Measurements from ENCODE around the gene UBL4B.

Gene UBL4B

GRCh38 chr1:110151175-110151669, 39.0 kb downstream of the UBL4B start:
- Histone ChIP-seq H3K27me3 (replicated peaks; ENCODE audit: control insufficient read depth, insufficient read depth, low read length, poor library complexity, severe bottlenecking) (peaks cover 26% of the 10 kb centered on the region), H3K9me3 (ENCODE audit: control insufficient read depth, low read length) (no peaks in the 10 kb centered on the region)
- DNase-seq, result no peak

GRCh38 chr1:110152133-110152785, 40.0 kb downstream of the UBL4B start:
- no peak for DNase-seq
- no peaks in the 10 kb centered on the region for H3K9me3 ChIP-seq (ENCODE audit: control insufficient read depth, low read length)
- peaks cover 20% of the 10 kb centered on the region for H3K27me3 ChIP-seq (replicated peaks; ENCODE audit: control insufficient read depth, insufficient read depth, low read length, poor library complexity, severe bottlenecking)
- no peaks in the 10 kb centered on the region for H3K36me3 ChIP-seq (ENCODE audit: control insufficient read depth, insufficient read depth, low read length)
- peaks cover 3% of the 10 kb centered on the region for H3K4me1 ChIP-seq (ENCODE audit: control insufficient read depth, insufficient read depth, low read length, poor library complexity, severe bottlenecking)
- no peak overlapping the region for H3K4me3 ChIP-seq (ENCODE audit: insufficient read depth, low read depth, low read length, poor library complexity, severe bottlenecking)
- H3K27ac ChIP-seq (ENCODE audit: insufficient read depth, low read length, poor library complexity, severe bottlenecking), result no peak overlapping the region

More at GRCh38 chr1:110151175-110151669, 39.0 kb downstream of the UBL4B start:
- Histone ChIP-seq H3K4me3 (ENCODE audit: insufficient read depth, low read depth, low read length, poor library complexity, severe bottlenecking) (no peak overlapping the region), H3K27ac (ENCODE audit: insufficient read depth, low read length, poor library complexity, severe bottlenecking) (no peak overlapping the region), H3K4me1 (ENCODE audit: control insufficient read depth, insufficient read depth, low read length, poor library complexity, severe bottlenecking) (peaks cover 3% of the 10 kb centered on the region), H3K36me3 (ENCODE audit: control insufficient read depth, insufficient read depth, low read length) (no peaks in the 10 kb centered on the region)

GRCh38 chr1:110153407-110153950, 41.2 kb downstream of the UBL4B start:
- H3K4me1 ChIP-seq (ENCODE audit: control insufficient read depth, insufficient read depth, low read length, poor library complexity, severe bottlenecking), result peaks cover 3% of the 10 kb centered on the region
- no peak overlapping the region for H3K4me3 ChIP-seq (ENCODE audit: insufficient read depth, low read depth, low read length, poor library complexity, severe bottlenecking)
- H3K27ac ChIP-seq (ENCODE audit: insufficient read depth, low read length, poor library complexity, severe bottlenecking), result no peak overlapping the region
- no peak for DNase-seq
- H3K27me3 ChIP-seq (replicated peaks; ENCODE audit: control insufficient read depth, insufficient read depth, low read length, poor library complexity, severe bottlenecking), result peaks cover 20% of the 10 kb centered on the region
- H3K9me3 ChIP-seq (ENCODE audit: control insufficient read depth, low read length), result no peaks in the 10 kb centered on the region
- no peaks in the 10 kb centered on the region for H3K36me3 ChIP-seq (ENCODE audit: control insufficient read depth, insufficient read depth, low read length)

GRCh38 chr1:110155878-110156522, 43.8 kb downstream of the UBL4B start:
- Histone ChIP-seq H3K27ac (ENCODE audit: insufficient read depth, low read length, poor library complexity, severe bottlenecking) (no peak overlapping the region), H3K27me3 (replicated peaks; ENCODE audit: control insufficient read depth, insufficient read depth, low read length, poor library complexity, severe bottlenecking) (peaks cover 13% of the 10 kb centered on the region)

GRCh38 chr1:110158261-110158660, 46.0 kb downstream of the UBL4B start:
- no peak for DNase-seq
- H3K36me3 ChIP-seq (ENCODE audit: control insufficient read depth, insufficient read depth, low read length), result no peaks in the 10 kb centered on the region
- no peak overlapping the region for H3K4me3 ChIP-seq (ENCODE audit: insufficient read depth, low read depth, low read length, poor library complexity, severe bottlenecking)
- no peak overlapping the region for H3K27ac ChIP-seq (ENCODE audit: insufficient read depth, low read length, poor library complexity, severe bottlenecking)
- no peaks in the 10 kb centered on the region for H3K9me3 ChIP-seq (ENCODE audit: control insufficient read depth, low read length)
- no peaks in the 10 kb centered on the region for H3K4me1 ChIP-seq (ENCODE audit: control insufficient read depth, insufficient read depth, low read length, poor library complexity, severe bottlenecking)
- H3K27me3 ChIP-seq (replicated peaks; ENCODE audit: control insufficient read depth, insufficient read depth, low read length, poor library complexity, severe bottlenecking), result peaks cover 12% of the 10 kb centered on the region

More at GRCh38 chr1:110155878-110156522, 43.8 kb downstream of the UBL4B start:
- Histone ChIP-seq H3K4me1 (ENCODE audit: control insufficient read depth, insufficient read depth, low read length, poor library complexity, severe bottlenecking) (no peaks in the 10 kb centered on the region), H3K9me3 (ENCODE audit: control insufficient read depth, low read length) (no peaks in the 10 kb centered on the region), H3K4me3 (ENCODE audit: insufficient read depth, low read depth, low read length, poor library complexity, severe bottlenecking) (no peak overlapping the region), H3K36me3 (ENCODE audit: control insufficient read depth, insufficient read depth, low read length) (no peaks in the 10 kb centered on the region)
- DNase-seq, result peak in 1 of 3 donors; percentile 9

- Histone ChIP-seq H3K9me3 (ENCODE audit: control insufficient read depth, low read length) (no peaks in the 10 kb centered on the region), H3K4me1 (ENCODE audit: control insufficient read depth, insufficient read depth, low read length, poor library complexity, severe bottlenecking) (no peaks in the 10 kb centered on the region), H3K36me3 (ENCODE audit: control insufficient read depth, insufficient read depth, low read length) (no peaks in the 10 kb centered on the region), H3K27ac (ENCODE audit: insufficient read depth, low read length, poor library complexity, severe bottlenecking) (no peak overlapping the region), H3K27me3 (replicated peaks; ENCODE audit: control insufficient read depth, insufficient read depth, low read length, poor library complexity, severe bottlenecking) (peaks cover 3% of the 10 kb centered on the region), H3K4me3 (ENCODE audit: insufficient read depth, low read depth, low read length, poor library complexity, severe bottlenecking) (no peak overlapping the region)
- no peak for DNase-seq
Measured at GRCh38 chr1:110159168-110159567, 46.9 kb downstream of the UBL4B start.

GRCh38 chr1:110160538-110161100, 48.4 kb downstream of the UBL4B start:
- H3K9me3 ChIP-seq (ENCODE audit: control insufficient read depth, low read length), result no peaks in the 10 kb centered on the region
- no peaks in the 10 kb centered on the region for H3K4me1 ChIP-seq (ENCODE audit: control insufficient read depth, insufficient read depth, low read length, poor library complexity, severe bottlenecking)
- no peaks in the 10 kb centered on the region for H3K36me3 ChIP-seq (ENCODE audit: control insufficient read depth, insufficient read depth, low read length)
- H3K27me3 ChIP-seq (replicated peaks; ENCODE audit: control insufficient read depth, insufficient read depth, low read length, poor library complexity, severe bottlenecking), result no peaks in the 10 kb centered on the region
- no peak overlapping the region for H3K27ac ChIP-seq (ENCODE audit: insufficient read depth, low read length, poor library complexity, severe bottlenecking)
- no peak overlapping the region for H3K4me3 ChIP-seq (ENCODE audit: insufficient read depth, low read depth, low read length, poor library complexity, severe bottlenecking)
- DNase-seq, result no peak

- no peaks in the 10 kb centered on the region for H3K36me3 ChIP-seq (ENCODE audit: control insufficient read depth, insufficient read depth, low read length)
- no peak overlapping the region for H3K27ac ChIP-seq (ENCODE audit: insufficient read depth, low read length, poor library complexity, severe bottlenecking)
- no peak overlapping the region for H3K4me3 ChIP-seq (ENCODE audit: insufficient read depth, low read depth, low read length, poor library complexity, severe bottlenecking)
- no peak for DNase-seq
- H3K4me1 ChIP-seq (ENCODE audit: control insufficient read depth, insufficient read depth, low read length, poor library complexity, severe bottlenecking), result no peaks in the 10 kb centered on the region
- H3K9me3 ChIP-seq (ENCODE audit: control insufficient read depth, low read length), result no peaks in the 10 kb centered on the region
- H3K27me3 ChIP-seq (replicated peaks; ENCODE audit: control insufficient read depth, insufficient read depth, low read length, poor library complexity, severe bottlenecking), result no peaks in the 10 kb centered on the region
Measured at GRCh38 chr1:110161165-110161564, 48.9 kb downstream of the UBL4B start.

GRCh38 chr1:110161849-110162248, 49.6 kb downstream of the UBL4B start:
- Histone ChIP-seq H3K4me3 (ENCODE audit: insufficient read depth, low read depth, low read length, poor library complexity, severe bottlenecking) (no peak overlapping the region), H3K27me3 (replicated peaks; ENCODE audit: control insufficient read depth, insufficient read depth, low read length, poor library complexity, severe bottlenecking) (no peaks in the 10 kb centered on the region), H3K9me3 (ENCODE audit: control insufficient read depth, low read length) (no peaks in the 10 kb centered on the region), H3K27ac (ENCODE audit: insufficient read depth, low read length, poor library complexity, severe bottlenecking) (no peak overlapping the region), H3K4me1 (ENCODE audit: control insufficient read depth, insufficient read depth, low read length, poor library complexity, severe bottlenecking) (no peaks in the 10 kb centered on the region), H3K36me3 (ENCODE audit: control insufficient read depth, insufficient read depth, low read length) (no peaks in the 10 kb centered on the region)
- DNase-seq, result no peak

All from effector memory CD4-positive, alpha-beta T cell (primary cell).